A673 (cell line): ENCODE results near the gene KLC3. TPM values are rescaled to one million over a fixed set of nuclear protein-coding genes. Genes with fewer than 3 reads are reported as not detected.

Experiments used
- BruUV-seq: library from RNA; stranded (reverse); fragments of 400-500 nt; replicated peaks from 2 replicates; lab custom pipeline; 2021; lab: Mats Ljungman, UMichigan
- CTCF ChIA-PET: fragments of 300-600 bp; sonication (Branson Sonifier 250); formaldehyde crosslinking; loops from one replicate; lab custom pipeline; 2022; ENCODE audit warnings: antibody characterized with exemption; lab: Charles Lee
- POLR2A ChIA-PET: fragments of 300-600 bp; sonication (Branson Sonifier 250); formaldehyde crosslinking; loops from one replicate; lab custom pipeline; 2022; ENCODE audit warnings: antibody characterized with exemption; ENCODE audit not compliant: low non-redundant PET; lab: Charles Lee
- DNase-seq: peaks from one replicate; pipeline ENCODE4 v3.0.0-alpha.2; 2015; ENCODE audit warnings: low spot score
- H3K27ac ChIP-seq: fragments of 200-600 bp; sonication (generic); 2 replicates; pipeline ENCODE4 v1.5.1; 2016; ENCODE audit warnings: mixed run types, low read depth, mild to moderate bottlenecking, mixed read lengths, antibody characterized with exemption, low read length; ENCODE audit not compliant: poor library complexity, severe bottlenecking
- H3K27me3 ChIP-seq: fragments of 200-600 bp; sonication (generic); replicated peaks from 2 replicates; pipeline ENCODE4 v1.6.1; 2017; ENCODE audit warnings: mixed run types, low read depth, mild to moderate bottlenecking, mixed read lengths, antibody characterized with exemption, low read length; ENCODE audit not compliant: insufficient read depth, poor library complexity
- H3K36me3 ChIP-seq: fragments of 200-600 bp; sonication (generic); 2 replicates; pipeline ENCODE4 v1.6.1; 2016; ENCODE audit warnings: mixed run types, mild to moderate bottlenecking, mixed read lengths, antibody characterized with exemption, low read length; ENCODE audit not compliant: insufficient read depth, poor library complexity, severe bottlenecking
- H3K4me1 ChIP-seq: fragments of 200-600 bp; sonication (generic); 2 replicates; pipeline ENCODE4 v1.6.1; 2017; ENCODE audit warnings: mixed run types, mild to moderate bottlenecking, mixed read lengths, antibody characterized with exemption, low read length; ENCODE audit not compliant: insufficient read depth, poor library complexity, severe bottlenecking
- H3K4me3 ChIP-seq: fragments of 200-600 bp; sonication (generic); 2 replicates; pipeline ENCODE4 v1.5.1; 2016; ENCODE audit warnings: low read depth, mixed run types, mild to moderate bottlenecking, mixed read lengths, low read length; ENCODE audit not compliant: poor library complexity, severe bottlenecking
- H3K9me3 ChIP-seq: fragments of 200-600 bp; sonication (generic); 2 replicates; pipeline ENCODE4 v1.6.1; 2016; ENCODE audit warnings: mixed run types, low read depth, mild to moderate bottlenecking, mixed read lengths, antibody characterized with exemption, low read length; ENCODE audit not compliant: poor library complexity, severe bottlenecking
- CTCF ChIP-seq: fragments of 300-800, 200-600 bp; sonication (generic); conservative IDR thresholded peaks from 2 replicates; pipeline ENCODE4 v1.5.1; 2017; ENCODE audit warnings: low read depth, mild to moderate bottlenecking, antibody characterized with exemption, low read length, moderate library complexity, mixed read lengths
- EZH2 ChIP-seq: fragments of 200-600 bp; sonication (generic); IDR thresholded peaks from 2 replicates; pipeline ENCODE4 v1.6.1; 2017; ENCODE audit warnings: borderline replicate concordance, low read depth, mild to moderate bottlenecking, mixed read lengths, antibody characterized with exemption, low read length; ENCODE audit not compliant: poor library complexity, severe bottlenecking
- intact Hi-C: fragments of 100-400 bp; cut with micrococcal nuclease; formaldehyde crosslinking; loops from one replicate; pipeline ENCODE4 v1.10.0; 2022; ENCODE audit not compliant: unreplicated experiment
- total RNA-seq: library from RNA; stranded (reverse); gene quantifications from 2 replicates; pipeline ENCODE4 v1.2.3, GENCODE V29; 2021

KLC3 gene
- total RNA-seq, 1 experiment from 2014 or later: 0.49 TPM

DNA sequence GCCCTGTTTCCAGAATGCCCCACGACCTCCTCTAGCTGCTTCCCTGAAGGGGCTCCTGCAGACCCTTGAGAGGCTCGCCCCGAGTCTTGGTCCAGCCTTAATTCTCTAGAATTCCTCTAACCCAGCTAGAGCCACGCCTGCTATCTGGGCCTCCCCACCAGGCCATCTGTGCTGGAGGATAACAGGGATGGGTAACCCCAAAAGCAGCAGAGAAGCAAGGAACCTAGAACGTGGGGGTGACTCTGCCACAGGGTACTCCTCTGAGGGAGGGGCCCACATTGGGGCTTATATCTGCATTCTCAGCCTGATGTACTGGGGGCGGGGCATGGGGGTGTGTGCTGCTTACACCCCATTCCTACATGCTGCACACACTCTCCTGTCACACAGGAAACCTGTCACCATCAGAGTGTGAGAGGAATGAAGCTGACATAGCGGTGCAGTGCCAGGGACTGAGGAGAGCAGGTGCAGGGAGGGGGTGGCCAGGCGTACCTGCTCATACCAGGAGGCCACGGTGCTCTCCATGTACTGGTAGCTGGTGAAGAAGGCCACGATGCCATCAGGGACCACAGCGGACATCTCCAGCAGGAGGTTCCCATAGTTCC is 13.8 kb downstream of the KLC3 start:
- no peaks in the 10 kb centered on the region for H3K9me3 ChIP-seq
- H3K27me3 ChIP-seq: no peaks in the 10 kb centered on the region
- ChIA-PET CTCF (no interaction called here), POLR2A (no interaction called here)
- peaks cover 42% of the 10 kb centered on the region for H3K36me3 ChIP-seq
- DNase-seq: no peak
- H3K27ac ChIP-seq: no peak overlapping the region
- intact Hi-C loops: no loop called here
- TF ChIP-seq CTCF (no peak), EZH2 (no peak)
- BruUV-seq: no TSS peak
- no peak overlapping the region for H3K4me3 ChIP-seq
- H3K4me1 ChIP-seq: no peaks in the 10 kb centered on the region

DNA sequence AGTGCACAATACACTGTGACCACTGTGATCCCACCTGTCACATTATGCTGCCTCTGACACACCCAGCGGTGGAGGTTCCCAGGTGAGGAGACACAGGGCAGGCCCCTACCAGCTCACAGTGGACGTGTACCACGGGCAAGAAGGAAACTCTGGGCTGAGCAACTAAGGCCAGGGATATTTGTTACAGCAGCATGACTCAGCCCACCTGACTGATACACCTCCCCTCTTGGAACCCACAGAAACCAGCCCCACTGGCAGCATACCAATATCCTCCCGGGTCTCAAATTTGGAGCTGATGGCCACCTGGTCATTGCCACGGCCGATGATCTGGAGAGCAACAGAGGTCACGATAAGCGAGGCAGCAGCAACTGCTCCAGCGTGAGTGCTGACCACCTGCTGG is 14.9 kb downstream of the KLC3 start:
- no peak for DNase-seq
- no peaks in the 10 kb centered on the region for H3K27me3 ChIP-seq
- peaks cover 42% of the 10 kb centered on the region for H3K36me3 ChIP-seq
- ChIA-PET CTCF (no interaction called here), POLR2A (no interaction called here)
- intact Hi-C loops: no loop called here
- H3K27ac ChIP-seq: no peak overlapping the region
- BruUV-seq: no TSS peak
- no peak overlapping the region for H3K4me3 ChIP-seq
- H3K4me1 ChIP-seq: no peaks in the 10 kb centered on the region
- no peaks in the 10 kb centered on the region for H3K9me3 ChIP-seq
- TF ChIP-seq EZH2: no peak
- TF ChIP-seq CTCF: no peak

- no peak for TF ChIP-seq CTCF
- TF ChIP-seq EZH2: no peak
- POLR2A ChIA-PET: no interaction called here
- intact Hi-C loops: no loop called here
Observed at GRCh38 chr19:45355910-45356309, 15.4 kb downstream of the KLC3 start.

More at GRCh38 chr19:45355910-45356309, 15.4 kb downstream of the KLC3 start:
- Histone ChIP-seq H3K36me3 (peaks cover 42% of the 10 kb centered on the region), H3K9me3 (no peaks in the 10 kb centered on the region), H3K4me3 (no peak overlapping the region), H3K4me1 (no peaks in the 10 kb centered on the region), H3K27me3 (no peaks in the 10 kb centered on the region), H3K27ac (no peak overlapping the region)
- BruUV-seq: no TSS peak
- CTCF ChIA-PET: no interaction called here
- DNase-seq: no peak
